Endothelial cell of umbilical vein (primary cell): ENCODE measurements around the gene CDC40. TPM values are rescaled to one million over a fixed set of nuclear protein-coding genes. Genes with fewer than 3 reads are reported as not detected.
"Not testable (repeated sequence)": the region's sequence is repeated elsewhere in the genome, so short reads cannot be mapped to it uniquely, and the experiment has no call there.

Source experiments
- BruUV-seq: library from RNA; stranded (reverse); fragments of 400-500 nt; replicated peaks from 2 replicates; lab custom pipeline; 2021; lab: Mats Ljungman, UMichigan
- CTCF ChIA-PET: fragments of 300-600, 350-600 bp; sonication (Branson Sonifier 250); formaldehyde crosslinking; loops from one replicate; lab custom pipeline; 2021; ENCODE audit warnings: antibody characterized with exemption, inconsistent platforms; lab: Charles Lee
- POLR2A ChIA-PET: fragments of 300-600, 350-600 bp; sonication (Branson Sonifier 250); formaldehyde crosslinking; loops from one replicate; lab custom pipeline; 2021; ENCODE audit warnings: antibody characterized with exemption, inconsistent platforms; lab: Charles Lee
- DNase-seq: peaks from one replicate; pipeline ENCODE4 v3.0.0-alpha.2; 2011; ENCODE audit warnings: low read depth, low spot score
- FAIRE-seq: peaks from 2 replicates; lab custom pipeline; 2011; peaks lifted over from hg19 to GRCh38; lab: Jason Lieb, UNC
- H2AFZ ChIP-seq: 2 replicates; pipeline ENCODE4 v1.6.0; 2012; ENCODE audit warnings: low read depth, low read length, control low read depth, inconsistent platforms
- H3K27ac ChIP-seq: 2 replicates; pipeline ENCODE4 v1.5.1; 2011; ENCODE audit warnings: low read depth, mild to moderate bottlenecking, control low read depth, low read length, moderate library complexity; ENCODE audit not compliant: insufficient read depth
- H3K27me3 ChIP-seq, 2 experiments: 2 replicates each; pipeline versions ENCODE4 v1.6.0 to v1.6.1; 2011; ENCODE audit warnings: low read length in 2 of 2, mixed read lengths in 1 of 2; ENCODE audit not compliant: control insufficient read depth in 2 of 2, insufficient read depth in 2 of 2
- H3K36me3 ChIP-seq, 2 experiments: 2 replicates in 1 of 2; 3 replicates in 1 of 2; pipeline ENCODE4 v1.5.1; 2011; ENCODE audit warnings: low read length in 2 of 2, mild to moderate bottlenecking in 1 of 2, moderate library complexity in 1 of 2; ENCODE audit not compliant: control insufficient read depth in 2 of 2, insufficient read depth in 2 of 2; ENCODE audit errors: extremely low read depth in 1 of 2
- H3K4me1 ChIP-seq: 3 replicates; pipeline ENCODE4 v1.5.1; 2011; ENCODE audit warnings: mild to moderate bottlenecking, low read length; ENCODE audit not compliant: control insufficient read depth, insufficient read depth; ENCODE audit errors: extremely low read depth
- H3K4me2 ChIP-seq: 2 replicates; pipeline ENCODE4 v1.6.1; 2011; ENCODE audit warnings: low read length, control low read depth, mixed read lengths; ENCODE audit not compliant: insufficient read depth
- H3K4me3 ChIP-seq, 3 experiments: fragments of 200-600 bp in 1 of 3; sonication (generic), shearing (Covaris generic) in 1 of 3; replicated peaks in 1 of 3; 2 replicates each; pipeline ENCODE4 v1.5.1; 2011 to 2016; ENCODE audit warnings: control low read depth in 3 of 3, low read length in 3 of 3, mild to moderate bottlenecking in 2 of 3, inconsistent platforms in 1 of 3, low read depth in 1 of 3, moderate library complexity in 1 of 3; ENCODE audit not compliant: insufficient read depth in 1 of 3
- H3K79me2 ChIP-seq: 2 replicates; pipeline ENCODE4 v1.6.0; 2012; ENCODE audit warnings: low read length, inconsistent platforms; ENCODE audit not compliant: control insufficient read depth, insufficient read depth
- H3K9ac ChIP-seq: replicated peaks from 2 replicates; pipeline ENCODE3; 2011; ENCODE audit warnings: low read length, control low read depth; ENCODE audit not compliant: insufficient read depth; ENCODE audit errors: extremely low read depth
- H3K9me1 ChIP-seq: replicated peaks from 3 replicates; pipeline ENCODE4 v1.6.0; 2011; ENCODE audit warnings: mild to moderate bottlenecking, low read length; ENCODE audit not compliant: control insufficient read depth, insufficient read depth; ENCODE audit errors: extremely low read depth
- H3K9me3 ChIP-seq: replicated peaks from 2 replicates; pipeline ENCODE4 v1.5.1; 2012; ENCODE audit warnings: low read length, inconsistent platforms; ENCODE audit not compliant: control insufficient read depth, insufficient read depth
- H4K20me1 ChIP-seq: replicated peaks from 2 replicates; pipeline ENCODE3; 2011; ENCODE audit warnings: mild to moderate bottlenecking, low read length; ENCODE audit not compliant: control insufficient read depth, insufficient read depth; ENCODE audit errors: extremely low read depth
- CTCF ChIP-seq, 2 donors: IDR thresholded peaks; 1 replicate in 1 of 2; 2 replicates in 1 of 2; pipeline ENCODE4 v1.5.1; 2011; ENCODE audit warnings: low read length in 2 of 2, mild to moderate bottlenecking in 2 of 2, moderate library complexity in 2 of 2, control low read depth in 1 of 2, inconsistent platforms in 1 of 2, low read depth in 1 of 2; ENCODE audit not compliant: insufficient read depth in 1 of 2; ENCODE audit errors: extremely low read depth in 1 of 2
- EZH2 ChIP-seq: IDR thresholded peaks from 2 replicates; pipeline ENCODE4 v1.6.1; 2012; ENCODE audit warnings: borderline replicate concordance, low read depth, mild to moderate bottlenecking, moderate library complexity, low read length, inconsistent platforms; ENCODE audit not compliant: severe bottlenecking
- FOS ChIP-seq: IDR thresholded peaks from 2 replicates; pipeline ENCODE4 v1.6.1; 2011; ENCODE audit warnings: mild to moderate bottlenecking, low read length, moderate library complexity, borderline replicate concordance; ENCODE audit not compliant: insufficient read depth
- GATA2 ChIP-seq: IDR thresholded peaks from 2 replicates; pipeline ENCODE4 v1.7.0; 2011; ENCODE audit warnings: low read depth, mild to moderate bottlenecking, moderate library complexity, mixed read lengths, low read length; ENCODE audit not compliant: insufficient read length, insufficient read depth
- JUN ChIP-seq: IDR thresholded peaks from 2 replicates; pipeline ENCODE4 v1.6.1; 2011; ENCODE audit warnings: borderline replicate concordance, low read depth; ENCODE audit not compliant: insufficient read length, insufficient read depth
- MYC ChIP-seq: IDR thresholded peaks from one replicate; pipeline ENCODE4 v1.6.1; 2011; ENCODE audit warnings: mild to moderate bottlenecking, low read depth, low read length
- POLR2A ChIP-seq: IDR thresholded peaks from 2 replicates; pipeline ENCODE4 v1.6.1; 2012; ENCODE audit warnings: low read depth, mild to moderate bottlenecking, control low read depth, low read length
- POLR2AphosphoS5 ChIP-seq: IDR thresholded peaks from 2 replicates; pipeline ENCODE4 v1.6.1; 2012; ENCODE audit warnings: low read depth, mild to moderate bottlenecking, control low read depth, low read length, moderate library complexity; ENCODE audit not compliant: insufficient read depth
- dilution Hi-C: fragments of 300-500 bp; cut with MboI; formaldehyde crosslinking; loops from one replicate; pipeline ENCODE4 v1.15.0; 2019; ENCODE audit warnings: low sequenced_read_pairs; ENCODE audit not compliant: extremely low pct_ligation_motif_present
- intact Hi-C: fragments of 100-400 bp; cut with micrococcal nuclease; formaldehyde crosslinking; loops from one replicate; pipeline ENCODE4 v1.10.0; 2022
- polyA plus RNA-seq, 4 experiments: library from polyadenylated mRNA; depleted of rRNA in 3 of 4; stranded (reverse) in 3 of 4; unstranded in 1 of 4; fragments of >200 nt; gene quantifications; 2 replicates each; pipeline versions ENCODE4 v1.2.1 to v1.2.3, GENCODE V29; 2011 to 2012; ENCODE audit warnings: missing spikeins in 1 of 4
- total RNA-seq: library from RNA; stranded (reverse); gene quantifications from 2 replicates; pipeline ENCODE4 v1.2.3, GENCODE V29; 2021
- TF ChIP-seq, protein P1 (sequence below): IDR thresholded peaks from 2 replicates; pipeline ENCODE4 v1.6.1; 2011; ENCODE audit not compliant: insufficient read depth, insufficient read length

CDC40 gene
- total and polyA plus RNA-seq, 2 donors (not counting 3 experiments of a cell fraction or from before 2014, with no cell fraction given): 7.2 to 18.5 TPM

DNA sequence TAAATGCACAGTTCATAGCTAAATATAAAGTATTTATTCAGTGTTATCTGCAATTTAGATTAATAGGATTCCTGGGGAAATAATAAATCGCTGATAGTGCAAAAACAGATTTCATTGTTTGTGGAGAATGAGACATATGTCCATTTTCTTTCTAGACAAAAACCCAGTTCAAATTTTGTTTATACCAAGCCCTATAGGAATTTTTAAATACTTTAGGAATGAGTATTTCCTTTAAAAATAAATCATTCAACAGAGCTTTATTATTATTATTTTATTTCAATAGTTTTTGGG is 91.5 kb downstream of the CDC40 start:
- no peak for DNase-seq
- intact Hi-C loops (no loop called here), dilution Hi-C loops (no loop called here)
- ChIA-PET CTCF (interaction anchor here (1.7 kb wide), 1 partner anchor 94 kb away, joined by 3 read pairs; no protein-coding TSS in a partner anchor), POLR2A (no interaction called here)
- Histone ChIP-seq H3K4me3 (no peak overlapping the region), H3K27ac (no peak overlapping the region), H2AFZ (no peak overlapping the region), H3K36me3 (no peaks in the 10 kb centered on the region), H3K9me3 (no peaks in the 10 kb centered on the region), H4K20me1 (no peaks in the 10 kb centered on the region), H3K4me2 (no peak overlapping the region), H3K27me3 (peaks cover 0 to 1% of the 10 kb centered on the region in 2 experiments), H3K9me1 (no peaks in the 10 kb centered on the region), H3K9ac (no peak overlapping the region), H3K4me1 (no peaks in the 10 kb centered on the region), H3K79me2 (no peaks in the 10 kb centered on the region)
- BruUV-seq: no TSS peak
- TF ChIP-seq EZH2 (no peak), CTCF (IDR thresholded peaks at IDR 0.05; ENCODE audit: extremely low read depth in 1 of 2, insufficient read depth in 1 of 2, low read depth in 1 of 2, low read length in 2 of 2) (no peak), POLR2A (no peak), GATA2 (no peak), JUN (no peak), POLR2AphosphoS5 (no peak), MYC (no peak), FOS (no peak)
- TF ChIP-seq, protein P1, sequence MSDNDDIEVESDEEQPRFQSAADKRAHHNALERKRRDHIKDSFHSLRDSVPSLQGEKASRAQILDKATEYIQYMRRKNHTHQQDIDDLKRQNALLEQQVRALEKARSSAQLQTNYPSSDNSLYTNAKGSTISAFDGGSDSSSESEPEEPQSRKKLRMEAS: no peak
- FAIRE-seq: no peak

DNA sequence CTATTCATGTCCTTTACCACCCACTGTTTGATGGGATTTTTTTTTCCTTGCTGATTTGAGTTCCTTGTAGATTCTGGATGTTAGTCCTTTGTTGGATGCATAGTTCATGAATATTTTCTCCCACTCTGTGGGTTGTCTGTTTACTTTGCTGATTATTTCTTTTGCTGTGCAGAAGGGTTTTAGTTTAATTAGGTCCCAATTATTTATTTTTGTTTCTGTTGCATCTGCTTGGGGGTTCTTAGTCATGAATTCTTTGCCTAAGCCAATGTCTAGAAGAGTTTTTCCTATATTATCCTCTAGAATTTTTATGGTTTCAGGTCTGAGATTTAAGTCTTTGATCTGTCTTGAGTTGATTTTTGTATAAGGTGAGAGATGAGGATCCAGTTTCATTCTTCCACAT is 92.6 kb downstream of the CDC40 start:
- H3K4me2 ChIP-seq, DNase-seq, H2AFZ ChIP-seq, intact Hi-C loops, H3K4me3 ChIP-seq, H3K27ac ChIP-seq, H3K9me1 ChIP-seq, H3K79me2 ChIP-seq, CTCF ChIA-PET, dilution Hi-C loops, H3K9ac ChIP-seq, H3K4me1 ChIP-seq, H3K27me3 ChIP-seq, POLR2A ChIA-PET, H3K36me3 ChIP-seq, H4K20me1 ChIP-seq, H3K9me3 ChIP-seq, FAIRE-seq, BruUV-seq: not testable (repeated sequence)
